Hepatocyte (in vitro differentiated cells): Measurements from ENCODE around the gene TRIP10.

ENCODE experiments used
- CTCF ChIP-seq: fragments of 200-600 bp; sonication (generic); IDR thresholded peaks from 2 replicates; pipeline ENCODE4 v1.5.1; 2016; ENCODE audit warnings: antibody characterized with exemption, mild to moderate bottlenecking; ENCODE audit not compliant: poor library complexity
- EZH2 ChIP-seq: fragments of 200-600 bp; sonication (generic); IDR thresholded peaks from 2 replicates; pipeline ENCODE4 v1.6.1; 2016; ENCODE audit warnings: antibody characterized with exemption, mild to moderate bottlenecking, borderline replicate concordance
- EZH2phosphoT487 ChIP-seq: fragments of 200-600 bp; sonication (generic); IDR thresholded peaks from one replicate; pipeline ENCODE4 v1.6.1; 2018; ENCODE audit warnings: antibody characterized with exemption, mild to moderate bottlenecking, low read depth, moderate library complexity; ENCODE audit not compliant: unreplicated experiment, severe bottlenecking

DNA sequence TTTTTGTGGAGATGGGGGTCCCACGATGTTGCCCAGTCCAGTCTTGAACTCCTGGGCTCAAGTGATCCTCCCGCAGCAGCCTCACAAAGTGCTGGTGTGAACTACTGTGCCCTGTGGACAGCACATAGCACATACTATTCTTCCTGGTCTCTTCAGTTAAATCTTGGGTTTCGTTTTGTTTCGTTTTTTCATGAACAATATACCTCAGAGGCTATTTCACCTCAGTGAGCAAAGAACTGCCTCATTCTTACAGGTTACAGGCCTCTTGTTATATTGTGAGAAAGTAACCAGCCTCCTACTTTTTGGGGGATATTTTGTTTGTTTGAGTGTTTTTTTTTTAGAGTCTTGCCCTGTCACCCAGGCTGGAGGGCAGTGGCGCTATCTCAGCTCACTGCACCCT is 17.7 kb upstream of the TRIP10 start:
- TF ChIP-seq EZH2phosphoT487 (no peak), CTCF (no peak), EZH2 (no peak)
